GM21367 (cell line): ENCODE results near the gene ODR4.
"Not testable (repeated sequence)": the region's sequence is repeated elsewhere in the genome, so short reads cannot be mapped to it uniquely, and the experiment has no call there.

ENCODE experiments used
- ATAC-seq: cut with Tn5 transposase; IDR thresholded peaks from one replicate; pipeline ENCODE4 v1.9.1; 2021; ENCODE audit not compliant: unreplicated experiment

The ODR4 gene

DNA sequence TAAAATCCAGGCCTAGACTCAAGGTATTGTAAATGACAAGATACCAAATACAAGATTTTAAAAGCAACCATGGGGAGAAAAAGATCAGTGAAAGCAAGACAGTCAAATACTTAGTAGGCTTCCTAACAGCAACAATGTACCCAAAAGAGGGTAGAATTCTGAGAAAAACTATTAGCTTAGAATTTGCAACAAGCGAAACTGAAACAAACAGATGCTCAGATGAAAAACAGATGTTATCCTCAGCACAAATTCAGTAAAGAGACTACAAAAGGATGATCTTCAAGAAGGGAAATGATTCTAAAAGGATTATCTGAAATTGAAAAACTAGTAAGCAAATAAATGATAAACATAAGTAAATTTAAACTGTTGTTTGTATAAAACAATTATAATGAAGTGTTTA is 45.3 kb downstream of the ODR4 start:
- peak; percentile 93 for ATAC-seq

DNA sequence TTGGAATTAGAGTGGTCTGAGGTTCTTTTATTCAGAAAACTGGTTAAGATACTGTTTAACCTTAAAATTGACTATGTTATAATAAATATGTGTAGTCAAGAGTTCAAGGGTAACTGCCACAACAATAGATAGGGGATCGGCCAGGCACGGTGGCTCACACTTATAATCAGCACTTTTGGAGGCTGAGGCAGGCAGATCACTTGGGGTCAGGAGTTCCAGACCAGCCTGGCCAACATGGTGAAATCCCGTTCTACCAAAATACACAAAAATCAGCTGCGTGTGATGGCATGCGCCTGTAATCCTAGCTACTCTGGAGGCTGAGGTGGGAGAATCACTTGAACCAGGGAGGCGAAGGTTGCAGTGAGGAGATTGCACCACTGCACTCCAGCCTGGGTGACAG is 45.8 kb downstream of the ODR4 start:
- no peak for ATAC-seq

DNA sequence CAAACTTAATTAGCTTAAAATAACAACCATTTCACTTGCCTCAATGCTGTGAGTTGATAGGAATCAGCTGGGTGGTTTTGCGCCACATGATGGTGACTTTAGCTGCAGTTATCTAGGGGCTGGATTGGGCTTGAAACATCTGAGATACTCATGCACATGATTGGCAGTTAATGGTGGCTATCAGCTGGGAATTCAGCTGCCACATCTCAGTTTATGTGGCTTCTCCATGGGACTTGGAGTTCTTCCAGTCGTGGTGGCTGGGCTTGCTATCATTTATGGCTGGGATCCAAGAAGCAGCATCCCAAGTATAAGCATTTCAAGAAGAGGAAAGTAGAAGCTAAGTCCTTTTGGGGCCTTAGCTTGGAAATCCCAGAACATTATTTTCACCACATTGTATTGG is 48.9 kb downstream of the ODR4 start:
- no peak for ATAC-seq

DNA sequence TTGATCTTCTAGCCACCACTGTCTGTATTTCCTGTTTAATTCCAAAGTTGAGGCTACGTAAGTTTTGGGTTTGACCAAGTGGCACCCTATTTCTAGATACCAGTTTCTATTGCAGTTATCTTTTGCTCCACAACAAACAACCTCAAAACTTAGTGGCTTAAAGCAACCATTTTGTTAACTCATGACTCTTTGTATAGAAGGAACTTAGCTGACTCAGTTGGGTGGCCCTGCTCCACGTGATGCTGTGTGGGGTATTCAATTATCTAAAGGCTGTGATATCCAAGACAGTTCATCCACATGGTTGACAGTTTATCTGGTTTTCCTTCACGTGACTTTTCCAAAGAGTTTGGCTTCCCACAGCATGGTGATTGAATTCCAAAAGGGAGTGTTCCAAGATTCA is 50.5 kb downstream of the ODR4 start:
- ATAC-seq, result no peak

DNA sequence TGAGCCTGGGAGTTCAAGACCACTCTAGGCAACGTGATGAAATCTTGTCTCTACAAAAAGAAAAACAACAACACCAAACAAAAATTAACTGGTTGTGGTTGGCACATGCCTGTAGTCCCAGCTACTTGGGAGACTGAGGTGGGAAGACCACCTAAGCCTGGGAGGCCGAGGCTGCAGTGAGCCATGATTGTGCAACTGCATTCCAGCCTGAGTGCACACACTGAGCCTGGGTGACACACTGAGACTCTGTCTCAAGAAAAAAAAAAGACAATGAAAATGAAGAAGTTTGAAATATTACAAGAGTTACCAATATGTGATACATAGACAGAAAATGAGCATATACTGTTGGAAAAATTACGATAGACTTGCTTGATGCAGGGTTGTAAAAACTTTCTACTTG is 53.4 kb downstream of the ODR4 start:
- ATAC-seq, result no peak

DNA sequence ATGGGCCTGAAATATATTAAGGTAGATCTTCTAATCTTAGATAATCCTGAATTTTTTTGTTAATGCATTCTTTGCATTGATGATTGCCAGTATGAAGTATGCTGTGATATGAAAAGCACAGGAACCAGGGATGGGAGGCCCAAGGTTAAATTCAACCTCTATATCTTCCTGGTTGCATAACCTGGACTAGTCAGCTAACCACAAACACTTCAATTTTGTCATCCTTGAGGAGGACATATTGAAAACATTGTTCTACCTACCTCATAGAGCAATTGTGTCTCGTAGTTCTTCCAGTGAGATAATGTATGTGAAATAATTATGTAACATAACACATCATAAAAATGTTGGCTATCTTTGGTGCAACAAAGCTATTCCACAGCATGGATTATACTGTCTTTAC is 59.7 kb downstream of the ODR4 start:
- ATAC-seq, result no peak

DNA sequence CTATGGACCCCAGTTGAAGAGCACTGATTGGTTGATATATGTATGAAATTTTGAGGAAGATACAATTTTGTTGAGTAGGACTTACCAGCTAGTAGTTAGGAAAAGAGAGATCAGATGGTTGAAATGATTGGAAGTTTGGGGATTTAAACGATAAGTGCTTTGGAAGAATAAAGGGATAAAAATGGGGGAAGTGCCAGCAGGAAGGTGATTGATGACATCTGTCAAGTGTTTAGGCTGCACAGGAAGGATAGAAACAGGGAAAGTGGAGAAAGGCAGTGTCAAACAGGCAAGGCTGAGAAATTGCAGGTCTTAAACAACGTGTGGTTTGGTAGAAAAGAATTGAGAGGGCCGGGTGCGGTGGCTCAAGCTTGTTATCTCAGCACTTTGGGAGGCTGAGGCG is 62.9 kb downstream of the ODR4 start:
- ATAC-seq, result no peak

DNA sequence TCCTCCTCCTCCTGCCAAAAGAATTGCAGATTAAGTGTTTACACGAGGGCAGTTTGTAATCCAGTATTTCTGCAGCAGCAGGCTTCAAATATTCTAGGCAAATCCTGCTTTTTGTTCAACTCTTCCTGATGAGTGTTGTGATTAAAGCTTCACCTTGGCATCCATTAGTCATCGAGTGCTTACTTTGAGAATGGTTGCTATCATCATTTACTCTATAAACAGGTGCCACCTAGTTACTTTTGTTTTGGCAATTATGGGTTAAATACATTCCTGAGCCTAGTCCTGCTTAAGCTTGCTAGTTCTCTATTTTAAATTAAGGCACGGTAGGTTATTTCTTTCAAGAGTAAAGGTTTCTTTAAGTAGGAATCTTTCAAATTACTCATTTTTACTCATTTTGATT is 64.9 kb downstream of the ODR4 start:
- ATAC-seq, result no peak

DNA sequence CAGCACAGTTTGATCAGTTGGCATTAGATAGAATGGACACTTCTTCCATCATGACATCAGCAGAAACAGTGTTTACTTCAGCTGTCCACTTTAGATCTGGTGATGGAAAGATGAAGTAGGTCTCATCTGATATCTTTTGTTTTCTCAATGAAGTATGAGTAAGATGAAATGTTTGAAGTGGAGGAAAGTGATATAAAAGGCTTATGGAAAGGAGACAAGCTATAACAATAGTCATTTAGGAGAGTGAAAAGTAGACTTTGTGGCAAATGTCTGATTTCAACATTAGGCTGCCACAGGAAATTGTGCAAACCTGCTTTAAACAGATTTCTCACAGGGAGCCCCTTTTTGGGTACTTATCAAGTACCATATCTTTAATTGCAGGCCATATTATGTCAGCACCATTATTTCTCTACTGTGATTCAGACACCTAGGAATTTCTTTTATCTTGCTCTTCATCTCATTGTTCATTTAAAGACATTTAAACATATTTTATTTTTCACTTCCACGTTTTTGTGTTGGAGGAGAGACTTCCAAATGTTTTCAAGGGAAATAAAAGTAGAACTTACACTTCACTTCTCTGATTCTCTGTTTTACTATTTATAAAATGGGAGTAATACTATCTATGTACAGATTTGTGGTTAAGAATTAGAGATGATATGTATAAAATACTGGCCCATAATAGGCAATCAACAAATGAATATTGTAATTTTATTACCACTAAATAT is 67.2 kb downstream of the ODR4 start:
- ATAC-seq, result no peak

DNA sequence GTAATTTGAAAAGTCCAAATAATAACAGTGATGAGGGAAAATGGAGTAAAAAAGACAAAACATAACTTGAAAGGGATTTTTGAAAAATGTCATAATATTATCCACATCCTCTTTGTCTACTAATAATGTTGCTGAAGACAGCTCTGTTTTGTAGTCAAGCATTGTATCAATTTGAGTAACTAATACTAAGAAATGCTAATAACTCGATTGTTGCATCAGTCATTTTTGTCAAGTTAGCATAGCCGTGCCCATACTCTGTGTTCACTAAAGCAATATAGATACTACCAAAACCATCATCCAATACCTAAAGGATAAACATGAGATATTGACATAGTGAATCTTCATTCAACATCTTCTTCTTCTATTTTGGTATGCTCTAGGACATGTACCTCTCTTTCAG is 68.0 kb downstream of the ODR4 start:
- ATAC-seq, result no peak

DNA sequence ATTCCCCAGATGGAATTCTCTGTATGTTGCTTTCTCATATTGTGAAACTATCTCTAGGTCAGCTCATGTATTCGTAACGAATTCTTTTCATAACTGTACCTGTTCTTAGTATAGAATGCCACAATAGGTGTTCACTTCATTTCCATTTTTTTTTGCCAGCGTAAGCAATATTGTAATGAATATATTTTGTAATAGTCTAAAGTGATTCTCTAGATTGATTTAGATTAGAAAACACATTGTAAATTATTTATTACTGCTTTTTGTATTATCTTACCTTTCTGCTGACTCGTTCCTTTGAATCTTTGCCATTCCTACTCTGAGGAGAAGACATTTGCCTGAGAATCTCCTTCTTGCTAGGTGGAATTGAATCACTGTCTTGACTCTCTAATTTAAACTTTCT is 70.5 kb downstream of the ODR4 start:
- ATAC-seq, result no peak

DNA sequence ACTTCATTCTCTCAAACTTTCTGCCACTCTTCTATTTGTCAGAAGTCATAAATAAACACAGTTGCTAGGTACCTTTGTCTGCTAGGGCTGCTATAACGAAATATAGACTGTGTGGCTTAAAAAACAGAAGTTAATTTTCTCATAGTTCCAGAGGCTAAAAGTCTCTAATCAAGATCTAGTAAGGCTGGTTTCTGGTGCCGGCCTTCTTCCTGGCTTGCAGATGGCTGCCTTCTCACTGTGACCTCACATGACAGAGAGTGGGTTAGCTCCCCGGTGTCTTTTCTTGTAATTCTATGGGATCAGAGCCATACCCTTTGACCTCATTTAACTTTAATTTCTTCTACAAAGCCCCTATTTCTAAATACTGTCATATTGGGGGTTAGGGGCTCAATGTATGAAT is 79.3 kb downstream of the ODR4 start:
- ATAC-seq, result no peak

DNA sequence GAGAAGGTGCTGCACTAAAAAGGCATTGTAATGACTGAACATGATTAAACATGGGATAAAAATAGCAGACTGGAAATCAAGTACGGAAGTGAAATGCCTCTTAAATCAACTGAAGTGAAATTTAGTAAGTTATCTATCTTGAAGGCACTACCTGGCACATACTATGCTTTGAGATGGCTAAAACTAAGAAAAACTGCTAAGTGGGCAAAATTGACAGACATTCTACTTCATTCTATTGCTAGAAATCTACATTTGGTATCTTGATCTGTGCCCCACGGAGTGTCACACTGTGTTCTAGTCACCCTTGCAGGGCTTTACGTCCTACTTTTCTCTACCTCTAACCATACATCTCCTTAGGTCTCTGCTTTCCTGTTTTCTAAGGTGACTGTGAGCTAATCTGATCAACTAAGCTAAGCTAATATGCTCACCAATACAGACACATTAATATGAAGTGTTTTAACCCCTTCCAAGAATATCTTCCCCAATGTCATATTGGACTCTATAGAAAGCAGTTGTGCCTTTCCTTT is 81.2 kb downstream of the ODR4 start:
- ATAC-seq, result no peak

DNA sequence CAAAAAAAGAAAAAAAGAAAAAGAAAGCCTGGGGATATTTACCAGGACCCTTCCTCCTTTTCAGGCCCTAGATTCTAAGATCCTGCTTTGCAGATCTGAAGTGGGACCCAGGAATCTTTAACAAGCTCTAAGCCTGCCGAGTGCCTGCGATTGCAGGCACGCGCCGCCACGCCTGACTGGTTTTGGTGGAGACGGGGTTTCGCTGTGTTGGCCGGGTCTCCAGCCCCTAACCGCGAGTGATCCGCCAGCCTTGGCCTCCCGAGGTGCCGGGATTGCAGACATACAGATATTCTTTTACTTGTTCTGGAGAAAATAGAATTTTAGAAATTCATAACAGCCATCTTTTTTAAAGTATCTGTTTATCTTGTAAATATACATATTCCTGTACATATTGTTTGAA is 83.5 kb downstream of the ODR4 start:
- ATAC-seq, result not testable (repeated sequence)

DNA sequence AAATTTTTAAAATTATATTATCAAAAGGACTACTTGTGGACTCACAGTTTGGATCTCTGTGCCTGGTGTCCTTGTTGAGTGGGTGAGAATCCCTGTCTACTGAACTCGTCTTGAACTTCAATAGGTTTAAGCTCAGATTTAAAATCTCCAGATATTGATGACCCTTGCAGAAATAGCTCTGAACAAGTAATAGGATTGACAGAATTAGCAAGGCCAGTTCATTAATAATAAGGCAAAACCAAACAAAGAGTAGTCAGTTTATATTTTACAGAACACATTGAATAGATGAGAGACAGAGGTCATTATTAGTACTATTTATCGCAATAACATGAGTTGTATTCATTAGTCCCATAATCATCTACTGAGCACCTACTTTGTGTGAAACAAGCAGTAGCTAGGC is 85.4 kb downstream of the ODR4 start, which contains the start of gene PDC:
Gene PDC, minus strand, starts transcription at position 101 of the 400 bp plus-strand sequence. CDS start 11,655 bp downstream, outside the sequence.
- ATAC-seq, result no peak

DNA sequence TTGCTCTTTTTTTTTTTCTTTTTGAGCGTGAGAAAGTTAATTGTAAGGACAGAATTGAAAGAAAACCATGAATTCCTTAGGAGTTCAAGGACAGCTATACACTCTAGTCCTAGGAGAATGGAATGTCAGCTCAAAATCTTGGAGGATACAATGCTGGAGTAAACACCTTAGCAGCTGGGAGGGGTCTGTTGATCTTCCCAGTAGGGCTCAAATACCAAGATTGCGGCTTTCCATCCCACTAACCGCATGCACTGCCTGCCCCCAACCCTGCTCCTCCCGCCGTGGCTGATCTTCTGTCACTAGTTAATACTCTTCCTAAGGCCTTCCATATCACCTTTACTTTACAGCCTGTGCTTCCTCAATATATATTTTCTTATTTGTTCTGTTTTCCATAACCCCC is 87.9 kb downstream of the ODR4 start:
- no peak for ATAC-seq

DNA sequence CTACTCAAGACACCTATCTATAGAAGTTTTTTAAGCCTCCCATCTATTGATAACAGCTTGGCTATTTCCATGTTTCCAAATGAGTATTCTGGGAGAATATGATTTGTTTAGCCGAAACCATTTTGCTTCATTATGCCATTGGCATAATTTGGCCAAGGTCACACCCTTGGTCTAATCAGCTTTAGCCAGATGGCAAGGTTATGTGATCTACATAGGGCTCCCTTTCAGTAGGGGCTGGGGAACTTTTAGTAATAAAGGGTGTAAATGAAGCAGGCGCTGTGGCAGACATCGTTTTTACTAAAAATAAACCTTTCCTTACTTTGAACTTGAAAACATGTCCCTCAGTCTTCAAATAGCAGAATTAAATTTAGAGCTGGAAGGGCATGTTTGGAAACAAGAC is 88.3 kb downstream of the ODR4 start:
- ATAC-seq, result no peak

DNA sequence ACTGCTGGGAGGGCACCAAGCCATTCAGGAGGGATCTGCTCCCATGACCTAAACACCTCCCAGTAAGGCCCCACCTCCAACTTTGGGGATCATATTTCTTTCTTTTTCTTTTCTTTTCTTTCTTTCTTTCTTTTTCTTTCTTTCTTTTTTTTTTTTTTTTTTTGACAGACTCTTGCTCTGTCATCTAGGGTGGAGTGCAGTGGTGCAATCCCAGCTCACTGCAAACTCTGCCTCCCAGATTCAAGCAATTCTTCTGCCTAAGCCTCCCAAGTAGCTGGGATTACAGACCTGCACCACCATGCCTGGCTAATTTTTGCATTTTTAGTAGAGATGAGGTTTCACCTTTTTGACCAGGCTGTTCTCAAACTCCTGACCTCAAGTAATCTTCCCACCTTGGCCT is 89.9 kb downstream of the ODR4 start:
- ATAC-seq, result not testable (repeated sequence)

DNA sequence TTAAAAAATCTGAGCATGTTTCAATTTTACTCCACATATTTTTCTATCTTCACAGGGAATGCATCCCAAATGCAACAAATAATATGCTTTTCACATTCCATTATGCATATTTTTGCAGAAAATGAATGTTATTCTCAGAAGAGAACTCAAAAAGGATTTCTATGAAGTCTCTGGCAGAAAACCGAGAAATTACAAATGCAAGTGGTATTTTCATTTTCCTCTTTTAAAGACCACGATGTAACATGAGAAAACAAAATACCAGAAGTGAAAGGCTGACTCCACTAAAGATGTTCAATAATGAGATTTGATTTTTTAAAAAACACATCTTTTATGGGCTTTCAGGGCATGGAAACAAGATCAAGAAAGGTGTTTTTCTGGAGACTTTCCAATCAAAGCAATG is 90.3 kb downstream of the ODR4 start:
- ATAC-seq, result no peak
